Prostate gland (tissue), 2 donors: Measurements from ENCODE around the gene FILIP1. TPM values are rescaled to one million over a fixed set of nuclear protein-coding genes. Genes with fewer than 3 reads are reported as not detected.

Source experiments
- DNase-seq: peaks from one replicate; pipeline ENCODE4 v3.0.0-alpha.2; 2019; ENCODE audit warnings: low spot score
- H3K27ac ChIP-seq, 2 donors: fragments of 200-600 bp; sonication (generic); 2 replicates each; pipeline ENCODE4 v1.5.1; 2017 to 2019
- H3K27me3 ChIP-seq: fragments of 200-600 bp; sonication (generic); replicated peaks from 2 replicates; pipeline ENCODE4 v1.5.1; 2019; ENCODE audit not compliant: insufficient read depth
- H3K36me3 ChIP-seq, 2 donors: fragments of 200-600 bp; sonication (generic); 1 replicate in 1 of 2; 2 replicates in 1 of 2; pipeline versions ENCODE4 v1.5.1 to v1.8.1; 2017 to 2019
- H3K4me1 ChIP-seq: fragments of 200-600 bp; sonication (generic); replicated peaks from 2 replicates; pipeline ENCODE4 v1.5.1; 2019
- H3K4me3 ChIP-seq, 2 donors: fragments of 200-600 bp; sonication (generic); 2 replicates each; pipeline ENCODE4 v1.5.1; 2017 to 2019
- H3K9me3 ChIP-seq: fragments of 200-600 bp; sonication (generic); 2 replicates; pipeline ENCODE4 v1.5.1; 2017
- POLR2A ChIP-seq: fragments of 450-650 bp; IDR thresholded peaks from one replicate; pipeline ENCODE4 v1.6.1; 2016; ENCODE audit warnings: antibody characterized with exemption, mild to moderate bottlenecking
- POLR2AphosphoS5 ChIP-seq: sonication (generic); formaldehyde crosslinking; IDR thresholded peaks from one replicate; pipeline ENCODE4 v1.6.1; 2017; ENCODE audit warnings: antibody characterized with exemption
- WGBS: methylation state at CpG from one replicate; pipeline ENCODE4 v1.1.5; 2018; 5-methylcytosine and 5-hydroxymethylcytosine counted together
- intact Hi-C: fragments of 100-400 bp; cut with DNase I; formaldehyde crosslinking; loops from one replicate; pipeline ENCODE4 v1.14.2; 2022
- total RNA-seq, 2 donors: library from RNA; depleted of rRNA; stranded (reverse); fragments of >200 nt; gene quantifications; one replicate each; pipeline ENCODE4 v1.1.0, GENCODE V29; 2016
- TF ChIP-seq, protein P1 (sequence below), 4 experiments: fragments of 200-600 bp in 2 of 4; fragments of 450-650 bp in 2 of 4; sonication (generic) in 2 of 4; IDR thresholded peaks; 1 replicate in 3 of 4; 2 replicates in 1 of 4; pipeline ENCODE4 v1.5.1; 2016 to 2019; ENCODE audit warnings: antibody characterized with exemption in 4 of 4, mild to moderate bottlenecking in 2 of 4, moderate library complexity in 2 of 4

The FILIP1 gene
- total RNA-seq, 2 donors from 2014 or later: 2.1 to 3.3 TPM

DNA sequence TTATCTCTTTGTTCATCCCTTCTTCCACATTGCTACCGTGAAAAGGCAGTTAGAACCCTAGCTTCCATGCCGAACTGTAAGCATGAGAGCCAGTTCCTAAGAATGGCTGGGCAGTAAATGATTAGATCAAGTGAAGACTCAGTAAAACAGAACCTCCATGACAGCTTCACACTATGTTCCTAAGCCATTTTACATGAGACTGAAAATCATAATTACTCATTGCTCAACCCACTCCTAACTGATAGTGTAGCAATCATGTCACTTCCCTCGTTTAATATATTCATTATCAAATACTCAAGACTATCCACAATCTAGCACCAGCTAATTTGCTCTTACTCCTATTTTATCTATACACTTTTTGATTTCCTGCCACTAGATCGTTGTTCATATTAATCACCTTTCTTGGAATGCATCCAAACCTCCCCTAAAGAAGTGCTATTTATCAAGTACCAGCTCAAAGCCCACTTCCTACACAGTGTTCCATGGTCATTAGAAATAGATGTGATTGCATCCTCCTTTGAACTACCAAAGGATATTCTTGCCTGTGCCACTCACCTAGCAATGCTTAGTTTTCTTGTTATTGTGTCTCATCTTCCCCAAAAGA is 215.0 kb downstream of the FILIP1 start:
- H3K4me3 ChIP-seq: no peak overlapping the region
- no peak for DNase-seq
- no peak overlapping the region for H3K27ac ChIP-seq
- 68% methylated on average over 4 of the region's 4 CpGs for WGBS
- H3K4me1 ChIP-seq: no peaks in the 10 kb centered on the region
- no peaks in the 10 kb centered on the region for H3K36me3 ChIP-seq
- no peaks in the 10 kb centered on the region for H3K9me3 ChIP-seq
- intact Hi-C loops: no loop called here
- H3K27me3 ChIP-seq: no peaks in the 10 kb centered on the region
- TF ChIP-seq POLR2A (no peak), POLR2AphosphoS5 (no peak)
- TF ChIP-seq, protein P1, sequence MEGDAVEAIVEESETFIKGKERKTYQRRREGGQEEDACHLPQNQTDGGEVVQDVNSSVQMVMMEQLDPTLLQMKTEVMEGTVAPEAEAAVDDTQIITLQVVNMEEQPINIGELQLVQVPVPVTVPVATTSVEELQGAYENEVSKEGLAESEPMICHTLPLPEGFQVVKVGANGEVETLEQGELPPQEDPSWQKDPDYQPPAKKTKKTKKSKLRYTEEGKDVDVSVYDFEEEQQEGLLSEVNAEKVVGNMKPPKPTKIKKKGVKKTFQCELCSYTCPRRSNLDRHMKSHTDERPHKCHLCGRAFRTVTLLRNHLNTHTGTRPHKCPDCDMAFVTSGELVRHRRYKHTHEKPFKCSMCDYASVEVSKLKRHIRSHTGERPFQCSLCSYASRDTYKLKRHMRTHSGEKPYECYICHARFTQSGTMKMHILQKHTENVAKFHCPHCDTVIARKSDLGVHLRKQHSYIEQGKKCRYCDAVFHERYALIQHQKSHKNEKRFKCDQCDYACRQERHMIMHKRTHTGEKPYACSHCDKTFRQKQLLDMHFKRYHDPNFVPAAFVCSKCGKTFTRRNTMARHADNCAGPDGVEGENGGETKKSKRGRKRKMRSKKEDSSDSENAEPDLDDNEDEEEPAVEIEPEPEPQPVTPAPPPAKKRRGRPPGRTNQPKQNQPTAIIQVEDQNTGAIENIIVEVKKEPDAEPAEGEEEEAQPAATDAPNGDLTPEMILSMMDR (IDR thresholded peaks at IDR 0.05): no peak

DNA sequence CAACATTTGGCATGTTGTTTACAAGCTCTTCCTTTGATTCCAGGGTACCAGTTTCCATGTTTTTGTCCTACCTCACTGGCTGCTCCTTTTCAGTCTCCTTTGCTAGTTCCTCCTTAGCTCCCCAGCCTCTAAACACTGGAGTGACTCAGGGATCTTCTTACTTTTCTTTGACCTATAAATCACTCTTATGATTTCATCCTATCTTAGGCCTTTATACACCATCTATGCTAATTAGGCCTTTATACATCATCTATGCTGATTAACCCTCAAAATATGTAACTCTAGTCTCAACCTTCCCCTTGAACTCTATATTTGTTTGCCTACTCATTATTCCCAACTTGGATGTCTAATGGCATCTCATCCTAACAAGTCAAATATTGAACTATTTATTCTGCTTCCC is 218.5 kb downstream of the FILIP1 start:
- intact Hi-C loops: no loop called here
- TF ChIP-seq, protein P1 (IDR thresholded peaks at IDR 0.05): no peak
- TF ChIP-seq POLR2AphosphoS5: no peak
- TF ChIP-seq POLR2A: no peak
- Histone ChIP-seq H3K4me1 (no peaks in the 10 kb centered on the region), H3K4me3 (no peak overlapping the region), H3K27me3 (no peaks in the 10 kb centered on the region), H3K27ac (no peak overlapping the region), H3K36me3 (no peaks in the 10 kb centered on the region), H3K9me3 (no peaks in the 10 kb centered on the region)
- no peak for DNase-seq

DNA sequence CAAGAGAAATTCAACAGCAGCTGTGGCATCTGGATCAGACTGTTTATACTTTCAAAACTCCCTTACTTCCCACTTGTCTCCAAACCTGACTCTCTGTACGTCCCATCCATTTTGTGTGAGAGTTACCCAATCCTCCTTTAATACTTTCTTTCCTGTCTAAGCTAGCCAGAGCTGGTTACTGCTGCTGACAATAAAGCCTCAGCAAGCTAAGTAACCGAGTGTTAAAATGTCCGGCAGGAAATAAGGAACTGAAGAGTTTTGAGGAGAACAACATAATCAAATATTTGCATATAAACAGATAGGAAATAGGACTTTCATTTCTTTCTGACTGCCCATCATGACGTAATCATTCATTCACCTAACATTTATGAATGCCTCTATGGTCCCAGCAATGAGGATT is 220.6 kb downstream of the FILIP1 start:
- TF ChIP-seq POLR2AphosphoS5 (no peak), POLR2A (no peak)
- TF ChIP-seq, protein P1 (IDR thresholded peaks at IDR 0.05): no peak
- H3K27me3 ChIP-seq: no peaks in the 10 kb centered on the region
- no peak overlapping the region for H3K4me3 ChIP-seq
- WGBS: 94% methylated on average over 4 of the region's 4 CpGs
- no peaks in the 10 kb centered on the region for H3K9me3 ChIP-seq
- intact Hi-C loops: no loop called here
- H3K4me1 ChIP-seq: no peaks in the 10 kb centered on the region
- DNase-seq: no peak
- no peaks in the 10 kb centered on the region for H3K36me3 ChIP-seq
- no peak overlapping the region for H3K27ac ChIP-seq

DNA sequence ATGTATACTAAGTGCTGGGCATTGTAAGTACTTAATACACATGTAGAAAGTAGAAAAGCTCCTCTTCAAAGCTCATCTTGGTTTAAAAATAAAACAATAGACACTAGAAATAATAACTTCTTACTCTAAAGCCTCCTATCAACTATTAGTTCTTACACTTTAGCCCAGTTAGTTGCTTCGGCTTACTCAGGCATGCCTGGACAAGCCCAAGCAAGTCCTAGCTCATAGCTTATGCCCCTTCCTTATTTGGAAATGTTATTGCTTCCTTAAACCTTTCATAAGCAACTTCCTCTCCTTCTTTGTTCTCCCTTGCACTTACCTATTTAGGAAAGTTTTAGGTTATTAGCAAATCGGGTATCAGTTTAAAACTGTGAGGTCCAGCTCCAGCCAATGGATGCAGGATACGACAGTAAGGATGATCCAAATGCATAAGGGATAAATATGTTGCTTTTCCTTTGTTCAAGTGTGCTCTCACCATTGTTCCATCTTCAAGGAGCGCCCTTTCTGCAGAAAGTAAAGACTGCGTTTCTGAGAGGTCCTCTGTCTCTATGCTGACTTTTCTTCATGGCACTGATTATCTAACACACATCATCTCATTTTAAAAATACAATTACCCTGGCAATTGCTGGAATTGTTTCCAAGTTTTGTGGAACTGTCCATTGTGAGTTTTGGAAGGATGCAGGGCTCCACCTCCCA is 221.3 kb downstream of the FILIP1 start:
- Histone ChIP-seq H3K9me3 (no peaks in the 10 kb centered on the region), H3K27ac (no peak overlapping the region), H3K27me3 (no peaks in the 10 kb centered on the region), H3K4me1 (no peaks in the 10 kb centered on the region), H3K4me3 (no peak overlapping the region), H3K36me3 (no peaks in the 10 kb centered on the region)
- intact Hi-C loops: no loop called here
- DNase-seq: no peak
- TF ChIP-seq POLR2A: no peak
- 88% methylated on average over 5 of the region's 5 CpGs for WGBS

DNA sequence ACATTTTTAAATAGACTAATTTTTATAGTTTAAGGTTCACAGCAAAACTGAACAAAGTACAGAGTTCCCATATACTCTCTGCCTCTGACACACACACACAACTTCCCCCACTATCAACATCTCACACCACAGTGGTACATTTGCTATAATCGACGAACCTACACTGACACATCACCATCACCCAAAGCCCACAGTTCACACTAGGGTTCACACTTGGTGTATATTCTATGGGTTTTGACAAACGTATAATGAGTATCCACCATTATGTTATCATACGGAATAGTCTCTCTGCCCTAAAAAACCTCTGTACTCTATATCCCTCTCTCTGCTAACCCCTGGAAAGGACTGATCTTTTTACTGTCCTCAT is 224.6 kb downstream of the FILIP1 start:
- Histone ChIP-seq H3K27me3 (no peaks in the 10 kb centered on the region), H3K4me3 (no peak overlapping the region), H3K36me3 (no peaks in the 10 kb centered on the region), H3K27ac (no peak overlapping the region), H3K9me3 (no peaks in the 10 kb centered on the region), H3K4me1 (no peaks in the 10 kb centered on the region)
- TF ChIP-seq, protein P1 (IDR thresholded peaks at IDR 0.05): no peak
- TF ChIP-seq POLR2A: no peak
- no peak for TF ChIP-seq POLR2AphosphoS5
- intact Hi-C loops: loop anchor here (5.0 kb wide), 1 partner anchor 258 kb away; no protein-coding TSS in a partner anchor
- DNase-seq: no peak
- 92% methylated on average over 4 of the region's 4 CpGs for WGBS
